GM19468 (cell line): Measurements from ENCODE around the gene TMEM91.

Experiments
- ATAC-seq: cut with Tn5 transposase; IDR thresholded peaks from one replicate; pipeline ENCODE4 v1.9.1; 2021; ENCODE audit warnings: mild to moderate bottlenecking, moderate library complexity, moderate number of reproducible peaks; ENCODE audit not compliant: unreplicated experiment; ENCODE audit errors: extremely low read depth

TMEM91 gene

DNA sequence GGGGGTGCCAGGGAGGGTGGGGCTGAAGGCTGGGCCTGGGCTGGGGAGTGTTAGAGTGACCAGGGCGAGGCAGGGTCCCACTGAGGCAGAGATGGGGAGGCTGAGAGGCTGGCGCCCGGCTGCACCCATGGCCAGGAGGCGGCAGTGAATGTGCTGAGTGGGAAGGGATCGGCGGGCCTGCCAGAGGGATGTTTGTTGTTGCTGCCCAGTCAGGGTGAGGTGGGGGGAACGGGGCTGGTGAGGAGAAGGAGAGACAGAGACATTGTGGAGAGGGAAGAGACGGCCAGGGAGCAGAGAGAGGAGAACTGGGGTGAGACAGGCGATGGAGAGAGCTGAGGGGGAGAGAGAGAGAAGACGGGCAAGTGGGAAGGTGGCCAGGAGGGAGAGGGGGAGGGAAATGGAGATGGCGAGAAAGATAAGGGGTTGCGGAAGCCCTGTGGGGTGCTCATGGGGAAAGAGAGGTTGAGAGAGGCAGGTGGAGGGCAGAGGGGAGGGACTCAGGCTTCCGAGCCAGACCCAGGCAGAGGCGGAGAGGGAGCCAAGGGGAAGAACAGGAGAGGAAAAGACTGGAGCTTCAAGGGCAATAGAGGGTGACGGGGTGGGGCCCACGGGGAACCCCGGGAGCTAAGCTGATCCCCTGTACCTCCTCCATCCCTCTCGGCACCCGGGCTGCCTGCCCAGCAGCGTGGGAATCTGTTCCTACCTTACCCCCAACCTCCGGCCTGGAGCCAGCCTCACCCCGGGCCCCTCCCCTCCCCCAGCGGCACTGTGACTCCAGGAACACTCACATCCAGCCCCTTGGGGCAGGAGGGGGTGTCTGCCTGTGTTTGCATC is 51.5 kb downstream of the TMEM91 start:
- ATAC-seq = no peak

DNA sequence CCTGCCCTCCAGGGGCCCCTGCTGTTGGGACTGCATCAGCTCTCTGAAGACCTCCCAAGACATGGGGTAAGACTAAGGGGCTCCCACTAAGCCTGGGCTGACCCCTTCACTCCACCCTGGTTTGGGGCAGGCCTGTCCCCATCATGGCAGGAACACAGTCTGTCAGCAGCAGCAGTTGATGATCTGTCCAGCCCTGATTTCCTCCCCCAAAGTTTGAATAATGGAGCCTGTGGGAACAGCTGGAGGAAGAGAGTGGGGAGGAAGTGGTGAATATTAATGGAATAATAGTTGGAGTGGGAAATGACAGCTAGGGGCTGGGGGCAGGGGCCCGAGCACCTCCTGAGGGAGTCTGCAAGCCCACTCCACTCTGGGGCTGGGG is 52.1 kb downstream of the TMEM91 start:
- ATAC-seq = no peak

DNA sequence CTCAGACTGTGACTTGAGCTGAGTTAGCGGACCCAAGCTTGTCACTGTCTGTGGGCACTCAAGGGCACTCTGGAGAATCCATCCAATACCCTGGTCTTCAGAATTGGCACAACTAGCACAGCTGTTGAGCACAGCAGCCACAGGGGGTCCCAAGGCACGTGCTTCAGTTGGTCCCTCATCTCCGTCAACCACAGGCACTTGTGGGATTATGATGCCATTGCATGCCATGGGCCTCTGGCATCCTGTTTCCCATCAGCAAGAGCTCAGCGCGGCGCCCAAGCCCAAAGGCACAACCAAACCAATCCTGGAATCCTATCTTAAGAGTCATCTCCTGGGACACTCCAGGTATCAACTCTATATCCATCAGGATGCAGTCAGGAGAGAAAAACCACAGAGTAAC is 54.6 kb downstream of the TMEM91 start:
- no peak for ATAC-seq

DNA sequence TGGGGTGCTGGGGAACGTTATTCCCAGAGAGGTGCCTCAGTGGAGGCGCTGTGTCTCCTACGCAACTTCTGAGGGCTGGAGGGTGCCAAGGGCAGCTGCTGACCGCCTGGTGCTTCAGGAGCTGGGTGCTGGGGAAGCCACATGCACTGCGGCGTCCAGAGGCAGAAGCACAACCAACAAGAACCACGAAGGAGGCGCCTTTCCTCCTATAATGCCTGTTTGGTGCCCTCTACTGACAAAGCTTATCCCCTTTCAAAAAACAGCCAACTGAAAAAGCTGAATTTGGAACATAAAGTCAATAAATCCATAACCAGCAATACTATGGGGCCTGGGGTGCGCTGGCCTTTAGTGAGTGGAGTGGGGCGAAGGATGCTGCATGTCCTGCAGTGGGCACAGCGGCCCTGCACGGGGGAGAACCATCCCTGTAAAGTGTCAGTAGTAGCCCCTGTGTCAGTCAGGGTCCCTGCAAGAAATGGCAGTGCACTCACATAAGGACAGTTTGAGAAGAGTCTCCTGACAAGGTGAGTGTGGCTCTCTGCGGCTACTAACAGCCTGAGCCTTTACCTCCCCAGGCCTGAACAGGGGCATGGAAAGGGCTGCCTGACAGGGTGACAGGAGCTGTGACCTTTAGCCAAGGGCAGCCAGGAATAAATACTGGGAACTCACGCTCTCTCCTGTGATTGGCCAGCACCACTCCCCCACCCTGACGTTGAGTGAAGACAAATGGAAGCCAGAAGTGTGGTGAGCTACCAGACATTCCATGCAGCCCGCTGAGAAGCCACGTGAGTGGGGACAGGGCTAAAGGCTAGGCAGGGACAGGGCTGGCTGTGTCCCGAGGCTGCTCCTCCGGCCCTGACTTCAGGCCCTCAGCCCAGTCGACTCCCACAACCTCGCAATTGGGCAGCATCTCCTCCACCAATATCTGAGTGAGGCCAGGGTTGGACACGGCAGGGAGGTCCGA is 55.4 kb downstream of the TMEM91 start:
- ATAC-seq = no peak

DNA sequence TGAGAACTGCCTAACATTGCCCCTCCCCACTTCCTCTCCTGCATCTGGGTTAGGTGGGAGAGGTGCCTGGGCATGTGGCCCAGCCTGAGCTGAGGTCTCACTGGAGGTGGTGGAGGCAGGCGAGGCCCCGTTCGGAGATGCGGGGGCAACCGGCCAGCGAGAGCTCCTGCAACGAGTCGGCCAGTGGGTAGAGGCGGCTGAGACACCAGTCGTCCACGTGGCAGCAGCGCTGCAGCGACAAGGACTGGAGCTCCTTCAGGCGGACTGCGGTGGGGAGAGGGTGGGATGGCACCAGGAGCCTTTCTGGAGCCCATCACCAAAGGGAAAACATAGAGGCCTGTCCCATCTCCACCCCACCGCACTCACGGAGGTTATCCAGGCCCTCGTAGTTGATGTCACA is 56.8 kb downstream of the TMEM91 start:
- no peak for ATAC-seq
